ENCODE results near the gene TVP23A.

- TF ChIP-seq NKRF (conservative IDR thresholded peaks at IDR 0.05) (peak; percentile 87), ZNF274 (IDR thresholded peaks at IDR 0.05; ENCODE audit: insufficient read depth, insufficient read length) (no peak), CTCF (IDR thresholded peaks at IDR 0.05 in 2 of 3, conservative IDR thresholded peaks at IDR 0.05 in 1 of 3; ENCODE audit: control insufficient read depth in 2 of 3, extremely low read depth in 1 of 3, insufficient read depth in 1 of 3, low read depth in 3 of 3, low read length in 3 of 3) (peak in 1 of 3 experiments; percentile 8; a peak in 1 of 6 replicates), POLR2A (IDR thresholded peaks at IDR 0.05; ENCODE audit: low read depth, low read length) (peak; percentile 96), SIN3A (IDR thresholded peaks at IDR 0.05; ENCODE audit: low read depth, low read length) (no peak), ATF7 (IDR thresholded peaks at IDR 0.05; ENCODE audit: low read depth) (peak; percentile 69; the same call in 1 of the 2 replicates), FOXK2 (IDR thresholded peaks at IDR 0.05) (peak; percentile 57; the same call in 1 of the 2 replicates), MYC (IDR thresholded peaks at IDR 0.05; ENCODE audit: insufficient read depth, insufficient read length, insufficient replicate concordance, low read length, severe bottlenecking) (peak; percentile 57)
Observed at GRCh38 chr16:10743610-10744369, 74.8 kb downstream of the TVP23A start, which contains the start of gene NUBP1.
